ENCODE results near the gene CACNA2D3.

Gene CACNA2D3

DNA sequence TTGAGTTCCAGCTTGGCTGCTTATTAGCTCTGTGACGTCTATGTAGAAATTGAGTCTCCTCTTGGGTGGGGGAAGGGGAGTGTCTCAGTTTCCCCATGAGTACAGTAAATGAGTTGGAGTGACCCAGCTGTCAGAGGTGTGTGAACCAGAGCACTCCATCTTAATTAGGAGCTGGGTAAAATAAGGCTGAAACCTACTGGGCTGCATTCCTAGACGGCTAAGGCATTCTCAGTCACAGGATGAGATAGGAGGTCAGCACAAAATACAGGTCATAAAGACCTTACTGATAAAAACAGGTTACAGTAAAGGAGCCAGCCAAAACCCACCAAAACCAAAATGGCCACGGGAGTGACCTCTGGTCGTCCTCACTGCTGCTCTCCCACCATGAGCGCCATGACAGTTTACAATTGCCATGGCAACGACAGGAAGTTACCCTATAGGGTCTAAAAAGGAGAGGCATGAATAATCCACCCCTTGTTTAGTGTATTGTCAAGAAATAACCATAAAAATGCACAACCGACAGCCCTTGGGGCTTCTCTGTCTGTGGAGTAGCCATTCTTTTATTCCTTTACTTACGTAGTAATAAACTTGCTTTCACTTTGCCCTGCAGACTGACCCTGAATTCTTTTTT is 222.4 kb downstream of the CACNA2D3 start:
- no peak for DNase-seq

DNA sequence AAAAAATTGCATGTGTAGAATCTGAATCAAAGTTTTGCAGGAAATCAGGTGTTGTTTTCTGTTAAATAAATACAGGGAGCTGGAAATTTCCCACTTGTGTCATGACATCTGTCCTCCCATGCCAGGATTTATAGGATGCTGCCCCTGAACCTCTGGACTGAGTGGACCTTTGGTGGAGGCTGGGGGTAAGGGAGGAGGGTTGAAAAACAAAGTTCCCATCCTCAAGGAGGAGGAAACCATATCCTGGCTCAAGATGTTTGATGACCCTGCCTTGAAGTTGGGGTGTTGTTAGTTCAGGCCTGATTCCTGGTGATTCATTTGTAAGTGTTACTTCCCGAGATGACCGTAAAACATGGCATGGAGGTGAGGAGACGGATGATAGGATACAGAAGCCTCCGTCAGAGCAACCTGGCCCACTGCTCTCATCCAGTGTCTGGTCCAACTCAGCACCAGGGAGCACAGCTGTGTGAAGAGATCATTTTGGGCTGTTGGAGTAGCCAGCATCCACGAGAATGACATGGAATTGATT is 223.6 kb downstream of the CACNA2D3 start:
- DNase-seq, result no peak

DNA sequence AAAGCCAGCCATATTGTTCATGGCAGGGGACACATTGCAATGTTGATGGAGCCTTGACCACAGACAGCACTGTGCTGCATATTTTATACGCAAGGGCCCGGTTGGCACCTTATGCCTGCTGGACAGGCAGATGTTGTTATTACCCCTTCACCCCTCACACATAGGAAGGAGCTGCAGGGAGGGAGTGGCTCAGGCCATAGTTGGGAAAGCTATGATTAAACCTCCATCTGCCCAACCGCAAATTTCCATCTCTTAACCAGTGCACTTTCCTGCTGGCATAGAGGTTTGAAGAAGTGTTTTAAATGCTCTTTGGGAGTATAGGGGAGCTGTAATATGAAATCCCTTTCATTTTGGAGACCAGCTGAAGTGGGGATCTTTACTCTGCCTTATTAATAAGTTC is 224.7 kb downstream of the CACNA2D3 start:
- DNase-seq, result no peak

DNA sequence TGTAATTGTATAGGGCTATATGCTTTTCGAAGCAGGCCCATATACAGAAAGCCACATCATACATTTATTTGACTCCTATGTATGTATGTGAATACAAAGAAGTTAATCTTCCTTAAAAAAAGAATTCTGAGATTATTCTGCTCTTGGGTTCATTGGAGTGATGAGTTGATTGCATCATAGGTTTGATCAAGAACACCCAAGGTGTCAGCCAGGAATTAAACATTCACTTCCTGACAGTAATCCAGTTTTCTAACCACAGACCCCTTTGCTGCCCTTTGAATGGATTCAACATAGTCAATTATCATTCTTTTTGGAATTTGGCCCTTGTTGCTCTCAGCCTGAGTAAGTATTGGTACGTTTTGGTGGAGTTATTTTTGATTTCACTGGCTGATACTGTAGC is 225.6 kb downstream of the CACNA2D3 start:
- no peak for DNase-seq

- DNase-seq, result no peak
These were observed 226.9 kb downstream of the CACNA2D3 start for GRCh38 chr3:54349231-54349652.

DNA sequence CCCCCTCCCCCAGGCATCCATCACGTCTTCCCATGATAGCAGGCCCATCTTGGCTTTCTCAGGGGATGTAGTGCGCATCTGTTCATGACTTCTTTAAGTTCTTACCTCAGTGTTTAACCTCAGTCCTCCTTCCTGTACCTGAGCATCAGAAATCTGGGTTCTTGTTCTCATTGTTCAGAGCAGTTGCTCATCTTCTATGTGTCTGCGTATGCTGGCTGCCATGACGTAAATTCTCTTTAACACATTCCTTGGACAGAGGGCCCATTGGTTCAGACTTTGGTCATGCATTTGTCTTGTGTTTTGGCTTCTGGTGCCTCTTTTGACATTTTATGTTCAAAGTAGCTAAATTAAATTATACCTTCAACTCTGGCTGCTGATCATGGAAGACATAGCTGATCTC is 227.3 kb downstream of the CACNA2D3 start:
- no peak for DNase-seq

DNA sequence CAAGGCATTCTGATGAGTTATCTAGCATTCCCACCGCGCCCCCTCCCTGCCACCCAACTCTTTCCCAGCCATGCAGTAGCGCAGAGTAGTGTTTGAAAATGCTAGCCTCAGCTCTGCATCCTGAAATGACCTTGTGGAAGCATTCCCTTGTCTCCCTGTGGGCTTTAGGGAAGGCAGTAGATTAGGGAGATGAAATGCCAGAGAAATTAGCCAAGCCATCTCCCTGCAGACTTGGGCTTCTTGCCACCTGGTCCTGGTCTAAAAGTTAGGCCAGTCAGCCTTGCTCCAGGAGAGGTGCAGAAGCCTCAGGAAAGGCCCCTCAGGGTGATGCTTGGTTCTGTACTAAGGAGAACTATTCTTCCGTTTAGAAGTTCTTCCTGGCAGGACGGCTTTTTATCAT is 231.2 kb downstream of the CACNA2D3 start:
- DNase-seq, result no peak

DNA sequence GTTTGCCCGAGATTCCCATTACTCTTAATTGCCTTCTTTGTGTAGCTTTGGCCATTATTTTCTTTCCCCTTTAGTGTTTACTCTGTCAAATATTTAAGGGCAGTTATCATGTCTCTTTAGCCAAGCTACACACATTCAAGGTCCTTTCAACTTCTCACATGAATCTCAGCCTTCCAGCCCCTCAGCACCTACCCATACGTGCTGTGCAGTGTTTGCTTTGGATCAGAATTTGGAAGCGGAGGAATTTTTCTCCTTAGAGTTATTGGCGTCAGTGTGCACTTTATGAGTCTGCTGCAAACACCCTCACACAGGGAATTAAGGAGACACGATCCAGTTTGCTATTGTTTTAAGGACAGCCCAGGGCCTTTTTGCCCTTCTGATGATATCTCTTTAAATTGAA is 231.6 kb downstream of the CACNA2D3 start:
- DNase-seq, result no peak

- no peak for DNase-seq
These were observed 233.4 kb downstream of the CACNA2D3 start for GRCh38 chr3:54355800-54356199.

- DNase-seq, result no peak
These were observed 234.1 kb downstream of the CACNA2D3 start for GRCh38 chr3:54356261-54357045.

DNA sequence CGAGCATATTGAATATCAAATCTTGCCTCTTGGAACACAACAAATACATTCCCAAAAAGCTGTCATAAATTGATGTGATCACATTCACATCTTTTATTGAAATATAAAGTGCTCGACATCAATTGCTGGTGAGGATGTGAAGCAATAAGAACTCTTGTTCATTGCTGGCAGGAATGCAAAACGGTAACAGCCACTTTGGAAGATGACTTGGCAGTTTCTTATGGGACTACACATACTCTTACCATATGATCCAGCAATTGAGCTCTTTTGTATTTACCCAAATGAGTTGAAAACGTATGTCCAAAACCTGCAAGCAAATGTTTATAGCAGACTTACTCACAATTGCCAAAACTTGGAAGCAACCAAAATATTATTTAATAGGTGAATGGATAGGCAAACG is 234.9 kb downstream of the CACNA2D3 start:
- no peak for DNase-seq

DNA sequence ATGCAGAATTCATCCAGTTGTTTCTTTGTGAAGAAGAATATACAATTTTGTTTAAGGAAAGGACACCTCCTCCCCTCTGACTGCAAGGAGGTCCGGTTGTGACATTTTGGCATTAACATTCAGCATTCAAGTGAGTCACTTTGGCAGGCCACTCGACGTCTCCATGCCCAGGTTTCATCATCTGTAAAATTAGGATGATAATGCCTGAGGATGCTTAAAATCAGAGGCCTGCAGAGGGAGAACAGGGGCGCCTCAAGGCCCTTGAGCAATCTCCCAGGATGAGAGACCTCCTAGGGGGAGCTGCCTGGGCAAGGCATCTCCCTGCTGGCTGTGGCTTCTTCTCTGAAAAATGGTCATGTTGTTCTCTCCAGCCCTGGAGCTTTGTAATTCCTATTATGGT is 236.0 kb downstream of the CACNA2D3 start:
- no peak for DNase-seq

GRCh38 chr3:54358969-54359694 is 236.8 kb downstream of the CACNA2D3 start:
- DNase-seq, result no peak

DNA sequence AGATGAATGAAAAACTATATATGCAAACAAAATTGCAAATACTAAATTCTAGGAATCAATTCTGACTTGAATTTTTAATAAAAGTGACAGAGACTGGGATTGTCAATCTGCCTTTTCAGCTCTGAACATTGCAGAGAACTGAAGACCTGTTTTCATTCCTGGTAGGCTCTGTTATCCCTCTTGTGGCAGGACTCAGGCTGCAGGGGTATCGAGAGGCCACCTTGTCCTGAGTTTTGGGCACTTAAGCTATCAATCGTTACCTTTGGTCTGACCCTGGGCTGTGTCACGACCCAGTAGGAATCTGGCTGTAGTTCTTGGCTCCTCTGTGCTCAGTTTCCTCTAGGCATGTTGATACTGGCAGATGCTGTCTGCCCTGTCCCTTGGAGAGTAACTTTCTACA is 238.0 kb downstream of the CACNA2D3 start:
- DNase-seq, result no peak

DNA sequence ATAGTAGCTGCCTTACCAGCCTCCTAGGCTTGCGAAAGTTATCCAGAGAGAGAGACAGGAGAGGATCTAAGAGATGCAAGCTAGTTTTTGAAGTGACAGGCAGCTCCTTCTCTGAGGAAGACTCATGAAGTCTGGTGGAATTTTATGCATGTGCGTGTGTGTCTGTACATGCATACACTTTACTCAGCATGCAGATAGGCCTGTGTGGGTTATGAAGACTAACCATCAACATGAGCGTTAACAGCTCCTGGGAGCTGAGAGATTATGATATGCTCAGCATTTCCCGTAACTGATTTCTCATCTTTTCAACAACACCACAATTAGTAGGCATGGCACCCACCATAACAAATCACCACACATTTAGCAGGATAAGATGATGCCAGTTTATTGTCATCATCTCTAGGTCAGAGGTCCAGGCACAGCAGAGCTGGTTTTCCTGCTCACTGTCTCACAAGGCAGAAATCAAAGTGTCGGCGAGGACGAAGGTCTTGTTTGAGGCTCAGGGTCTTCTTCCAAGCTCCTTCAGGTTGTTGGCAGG is 239.5 kb downstream of the CACNA2D3 start:
- no peak for DNase-seq

DNA sequence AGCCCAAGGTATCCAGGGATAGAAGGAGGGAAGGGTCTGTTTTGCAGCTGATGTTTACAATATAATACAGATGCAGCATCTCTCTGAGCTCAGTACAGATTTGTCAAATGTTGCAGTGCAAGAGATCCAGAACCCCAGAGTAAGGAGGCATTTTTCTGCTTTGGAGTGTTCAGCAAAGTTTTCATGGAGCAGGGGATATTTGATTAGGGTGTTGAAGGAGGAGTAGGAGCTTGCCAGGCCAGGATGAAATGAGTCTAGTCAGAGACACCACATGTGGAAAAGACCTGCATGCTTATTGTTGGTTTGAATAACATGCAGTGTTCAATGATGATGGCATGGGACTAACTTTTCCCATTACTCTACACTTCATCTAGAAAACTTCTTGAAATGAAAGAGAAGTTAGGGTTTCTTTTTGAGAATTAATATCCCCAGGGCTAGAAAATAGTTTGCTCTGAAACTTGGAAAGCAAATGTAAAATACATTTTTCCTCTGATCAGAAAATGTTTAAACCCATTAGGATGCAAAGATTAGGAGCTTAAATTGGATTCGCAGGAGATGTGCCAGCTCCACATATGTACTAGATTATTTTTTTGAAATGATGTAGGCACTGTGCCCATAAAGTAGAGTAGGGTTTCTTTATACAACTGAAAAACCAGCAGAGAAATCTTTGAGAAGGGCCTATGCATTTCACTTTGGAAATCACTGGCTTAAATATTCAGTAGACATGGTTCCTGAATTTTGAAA is 243.8 kb downstream of the CACNA2D3 start:
- no peak for DNase-seq

GRCh38 chr3:54366839-54367238 is 244.5 kb downstream of the CACNA2D3 start:
- DNase-seq, result no peak

- no peak for DNase-seq
These were observed 249.9 kb downstream of the CACNA2D3 start for GRCh38 chr3:54372232-54372631.

GRCh38 chr3:54374214-54374852 is 252.0 kb downstream of the CACNA2D3 start:
- DNase-seq, result no peak

GRCh38 chr3:54376142-54376807 is 253.9 kb downstream of the CACNA2D3 start:
- DNase-seq, result no peak

DNA sequence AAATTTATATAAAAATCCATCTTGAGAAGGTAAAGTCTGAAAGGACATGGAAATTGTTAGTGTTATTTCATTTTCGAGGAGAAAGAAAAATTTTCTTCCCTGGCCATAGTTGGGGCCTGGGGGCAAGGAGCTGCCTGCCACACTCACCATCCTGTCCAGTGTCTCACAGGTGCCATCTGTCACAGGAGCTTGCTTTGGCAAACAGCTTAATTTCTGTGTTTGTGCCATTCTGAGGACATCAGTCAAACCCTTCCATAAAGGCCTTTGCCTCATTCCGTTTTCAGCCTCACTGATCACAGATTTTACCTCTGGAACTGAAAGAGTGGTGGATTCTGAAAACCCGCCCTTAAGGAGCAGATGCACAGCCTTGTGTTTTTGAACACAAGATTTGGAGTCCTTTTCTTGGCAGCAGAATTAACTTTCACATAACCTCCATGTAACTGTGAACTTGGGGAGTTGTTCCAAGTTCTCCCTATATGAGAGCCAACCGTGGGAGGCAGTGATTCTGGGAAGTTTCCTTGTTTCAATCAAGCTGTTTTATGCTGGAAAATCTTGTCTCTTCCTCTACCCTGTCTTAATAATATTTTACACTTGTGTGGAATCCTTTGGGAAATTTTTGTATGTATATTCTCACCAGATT is 254.7 kb downstream of the CACNA2D3 start:
- no peak for DNase-seq

Measured in CD4-positive, alpha-beta T cell treated with Interleukin-10 for 1 hour (primary cell).